SK-N-SH treated with all-trans-retinoic acid at 6 μM for 48 hours (cell line): ENCODE measurements around the gene PPIP5K2.
"Not testable (repeated sequence)": the region's sequence is repeated elsewhere in the genome, so short reads cannot be mapped to it uniquely, and the experiment has no call there.

ENCODE experiments used
- ATAC-seq: fragments of 200-7000 bp; cut with Tn5 transposase; 3 replicates; pipeline ENCODE4 v1.9.1; 2020; ENCODE audit warnings: mild to moderate bottlenecking, moderate library complexity
- ARNTL ChIP-seq: fragments of 450-650 bp; formaldehyde crosslinking; IDR thresholded peaks from 2 replicates; pipeline ENCODE4 v1.5.0; 2020; ENCODE audit warnings: low read depth, mild to moderate bottlenecking, moderate library complexity, borderline replicate concordance
- BACH2 ChIP-seq: fragments of 250-450 bp; sonication (Bioruptor Pico); IDR thresholded peaks from 2 replicates; pipeline ENCODE4 v1.9.0; 2021; ENCODE audit warnings: mild to moderate bottlenecking, borderline replicate concordance
- CREB5 ChIP-seq: fragments of 250-450 bp; sonication (Bioruptor Pico); IDR thresholded peaks from 2 replicates; pipeline ENCODE4 v1.5.1; 2020; ENCODE audit warnings: low read depth, mild to moderate bottlenecking, moderate library complexity
- CSRNP3 ChIP-seq: fragments of 250-450 bp; sonication (Bioruptor Pico); IDR thresholded peaks from 2 replicates; pipeline ENCODE4 v1.5.1; 2021; ENCODE audit warnings: mild to moderate bottlenecking, moderate library complexity
- ESRRG ChIP-seq: fragments of 250-450 bp; sonication (Bioruptor Pico); IDR thresholded peaks from 2 replicates; pipeline ENCODE4 v1.6.1; 2021; ENCODE audit warnings: mild to moderate bottlenecking
- ISL1 ChIP-seq: fragments of 250-450 bp; sonication (Bioruptor Pico); IDR thresholded peaks from 2 replicates; pipeline ENCODE4 v2.1.2; 2022; ENCODE audit warnings: mild to moderate bottlenecking, moderate library complexity
- OSR1 ChIP-seq: fragments of 250-450 bp; sonication (Bioruptor Pico); IDR thresholded peaks from 2 replicates; pipeline ENCODE4 v1.8.0; 2022; ENCODE audit warnings: moderate library complexity, mild to moderate bottlenecking, inconsistent platforms
- POU6F1 ChIP-seq: fragments of 250-450 bp; sonication (Bioruptor Pico); IDR thresholded peaks from 2 replicates; pipeline ENCODE4 v1.8.0; 2021; ENCODE audit warnings: low read depth, mild to moderate bottlenecking, moderate library complexity, borderline replicate concordance
- RARB ChIP-seq: fragments of 250-450 bp; sonication (Bioruptor Pico); IDR thresholded peaks from 2 replicates; pipeline ENCODE4 v1.8.0; 2021; ENCODE audit warnings: mild to moderate bottlenecking, moderate library complexity
- SNAI2 ChIP-seq: fragments of 250-450 bp; sonication (Bioruptor Pico); IDR thresholded peaks from 2 replicates; pipeline ENCODE4 v1.5.0; 2020; ENCODE audit warnings: mild to moderate bottlenecking, moderate library complexity
- TCF4 ChIP-seq: fragments of 250-450 bp; sonication (Bioruptor Pico); IDR thresholded peaks from 2 replicates; pipeline ENCODE4 v1.8.0; 2021; ENCODE audit warnings: mild to moderate bottlenecking, moderate library complexity, borderline replicate concordance
- TOX ChIP-seq: fragments of 250-450 bp; sonication (Bioruptor Pico); IDR thresholded peaks from 2 replicates; pipeline ENCODE4 v1.8.0; 2021; ENCODE audit warnings: mild to moderate bottlenecking, moderate library complexity, borderline replicate concordance
- TSHZ2 ChIP-seq: fragments of 250-450 bp; sonication (Bioruptor Pico); IDR thresholded peaks from 2 replicates; pipeline ENCODE4 v1.5.0; 2020; ENCODE audit warnings: mild to moderate bottlenecking, moderate library complexity
- ZC3H10 ChIP-seq: fragments of 250-450 bp; sonication (Bioruptor Pico); IDR thresholded peaks from 2 replicates; pipeline ENCODE4 v1.5.1; 2021; ENCODE audit warnings: mild to moderate bottlenecking, moderate library complexity
- ZFP3 ChIP-seq: fragments of 250-450 bp; sonication (Bioruptor Pico); IDR thresholded peaks from 2 replicates; pipeline ENCODE4 v1.5.0; 2020; ENCODE audit warnings: mild to moderate bottlenecking, moderate library complexity
- ZFP30 ChIP-seq: fragments of 450-650 bp; formaldehyde crosslinking; IDR thresholded peaks from 2 replicates; pipeline ENCODE4 v1.5.0; 2022; ENCODE audit warnings: mild to moderate bottlenecking, moderate library complexity
- ZNF565 ChIP-seq: fragments of 450-650 bp; formaldehyde crosslinking; conservative IDR thresholded peaks from 2 replicates; pipeline ENCODE4 v1.5.0; 2020; ENCODE audit warnings: low read depth, mild to moderate bottlenecking, moderate library complexity

PPIP5K2 gene

GRCh38 chr5:103188436-103188835 lies 68.3 kb downstream of the PPIP5K2 start:
- no peak for TF ChIP-seq SNAI2 (CRISPR knock-in tag)
- TF ChIP-seq ZFP30 (CRISPR knock-in tag), result no peak
- no peak for TF ChIP-seq ESRRG (CRISPR knock-in tag)
- TF ChIP-seq CSRNP3 (CRISPR knock-in tag), result no peak
- no peak for ATAC-seq

GRCh38 chr5:103203226-103203625 lies 83.1 kb downstream of the PPIP5K2 start:
- no peak for ATAC-seq
- no peak for TF ChIP-seq CREB5 (CRISPR knock-in tag)
- no peak for TF ChIP-seq OSR1 (CRISPR knock-in tag)
- TF ChIP-seq TOX (CRISPR knock-in tag), result no peak
- TF ChIP-seq ESRRG (CRISPR knock-in tag), result no peak
- TF ChIP-seq ISL1 (CRISPR knock-in tag), result no peak

DNA sequence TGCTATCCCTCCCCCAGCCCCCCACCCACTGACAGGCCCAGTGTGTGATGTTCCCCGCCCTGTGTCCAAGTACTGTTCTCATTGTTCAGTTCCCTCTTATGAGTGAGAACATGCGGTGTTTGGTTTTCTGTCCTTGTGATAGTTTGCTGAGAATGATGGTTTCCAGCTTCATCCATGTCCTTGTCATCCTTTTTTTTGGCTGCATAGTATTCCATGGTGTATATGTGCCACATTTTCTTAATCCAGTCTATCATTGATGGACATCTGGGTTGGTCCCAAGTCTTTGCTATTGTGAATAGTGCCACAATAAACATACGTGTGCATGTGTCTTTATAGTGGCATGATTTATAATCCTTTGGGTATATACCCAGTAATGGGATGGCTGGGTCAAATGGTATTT lies 84.9 kb downstream of the PPIP5K2 start:
- not testable (repeated sequence) for ATAC-seq

DNA sequence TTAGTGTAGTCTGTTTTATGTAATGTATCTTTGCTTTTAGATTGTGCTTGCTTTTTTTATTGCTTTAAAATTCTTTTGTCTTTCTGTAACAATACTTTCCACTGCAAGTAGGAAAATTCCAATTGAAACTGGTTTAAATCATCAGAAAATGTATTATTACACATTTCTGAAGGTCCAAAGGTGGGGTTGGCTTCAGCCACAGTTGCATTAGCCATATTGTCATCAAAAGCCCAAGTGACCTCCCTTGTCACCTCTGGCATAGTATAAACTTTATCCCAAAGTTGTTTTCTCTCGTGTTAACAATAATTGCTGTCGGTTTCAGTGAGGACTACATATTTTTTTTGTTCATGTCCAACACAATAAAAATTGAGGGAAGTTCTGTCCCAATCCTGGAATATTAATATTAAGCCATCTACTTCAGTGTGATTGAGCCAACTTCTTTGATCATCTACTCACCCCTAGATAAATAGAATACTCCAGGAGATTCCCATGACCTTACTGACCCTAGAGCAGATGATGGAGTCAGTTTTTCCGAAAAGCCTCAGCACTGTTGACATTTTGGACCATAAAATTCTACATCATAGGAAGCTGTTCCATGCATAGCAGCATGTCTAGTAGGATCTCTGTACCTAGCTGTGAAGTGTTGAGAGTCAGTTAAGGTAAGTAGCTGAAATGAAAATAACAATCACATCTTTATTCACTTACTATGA lies 86.0 kb downstream of the PPIP5K2 start:
- ATAC-seq, result no peak

More for the DNA sequence above, 86.0 kb downstream of the PPIP5K2 start:
- TF ChIP-seq ESRRG (CRISPR knock-in tag) (no peak), CSRNP3 (CRISPR knock-in tag) (no peak), ISL1 (CRISPR knock-in tag) (no peak), ZC3H10 (CRISPR knock-in tag) (no peak), BACH2 (CRISPR knock-in tag) (no peak), ZFP3 (CRISPR knock-in tag) (no peak), SNAI2 (CRISPR knock-in tag) (no peak), TSHZ2 (CRISPR knock-in tag) (no peak), CREB5 (CRISPR knock-in tag) (no peak), POU6F1 (CRISPR knock-in tag) (no peak), ZFP30 (CRISPR knock-in tag) (no peak), RARB (CRISPR knock-in tag) (no peak), ARNTL (CRISPR knock-in tag) (no peak), ZNF565 (CRISPR knock-in tag) (no peak), TCF4 (CRISPR knock-in tag) (no peak)
